Measurements from ENCODE around the gene MRPL10. TPM values are rescaled to one million over a fixed set of nuclear protein-coding genes. Genes with fewer than 3 reads are reported as not detected.

The MRPL10 gene
- total RNA-seq, 3 donors from 2014 or later: 35.0 to 43.5 (median 36.7) TPM

GRCh38 chr17:47857551-47858455 lies 26.5 kb upstream of the MRPL10 start:
- no peaks in the 10 kb centered on the region for H3K9me3 ChIP-seq
- H3K27me3 ChIP-seq: peaks cover 0 to 7% of the 10 kb centered on the region in 2 donors
- H3K4me1 ChIP-seq: no peaks in the 10 kb centered on the region
- TF ChIP-seq POLR2AphosphoS5 (IDR thresholded peaks at IDR 0.05) (no peak), POLR2A (IDR thresholded peaks at IDR 0.05) (no peak), CTCF (IDR thresholded peaks at IDR 0.05) (no peak)
- no peak overlapping the region for H3K27ac ChIP-seq
- intact Hi-C loops (cut with DNase I; ENCODE audit: low total_unique reads): no loop called here
- no peak for DNase-seq (ENCODE audit: low spot score in 2 of 2)
- H3K36me3 ChIP-seq: no peaks in the 10 kb centered on the region
- no peak overlapping the region for H3K4me3 ChIP-seq

GRCh38 chr17:47856830-47857229 lies 25.5 kb upstream of the MRPL10 start:
- H3K4me3 ChIP-seq: no peak overlapping the region
- DNase-seq (ENCODE audit: low spot score in 2 of 2): no peak
- intact Hi-C loops (cut with DNase I; ENCODE audit: low total_unique reads): no loop called here
- H3K9me3 ChIP-seq: no peaks in the 10 kb centered on the region
- TF ChIP-seq POLR2A (IDR thresholded peaks at IDR 0.05): no peak
- no peak for TF ChIP-seq CTCF (IDR thresholded peaks at IDR 0.05)
- no peak for TF ChIP-seq POLR2AphosphoS5 (IDR thresholded peaks at IDR 0.05)
- no peaks in the 10 kb centered on the region for H3K36me3 ChIP-seq
- H3K27me3 ChIP-seq: peaks cover 0 to 11% of the 10 kb centered on the region in 2 donors
- H3K27ac ChIP-seq: peak overlapping the region in 1 of 2 donors; percentile 38
- H3K4me1 ChIP-seq: no peaks in the 10 kb centered on the region

- Histone ChIP-seq H3K27ac (no peak overlapping the region), H3K4me3 (no peak overlapping the region), H3K9me3 (no peaks in the 10 kb centered on the region), H3K36me3 (no peaks in the 10 kb centered on the region), H3K4me1 (no peaks in the 10 kb centered on the region), H3K27me3 (peaks cover 0 to 11% of the 10 kb centered on the region in 2 donors)
- intact Hi-C loops (cut with DNase I; ENCODE audit: low total_unique reads): no loop called here
- DNase-seq (ENCODE audit: low spot score in 2 of 2): no peak
- TF ChIP-seq POLR2A (IDR thresholded peaks at IDR 0.05) (no peak), CTCF (IDR thresholded peaks at IDR 0.05) (no peak), POLR2AphosphoS5 (IDR thresholded peaks at IDR 0.05) (no peak)
These were observed 24.4 kb upstream of the MRPL10 start for GRCh38 chr17:47855737-47856136.

- Histone ChIP-seq H3K9me3 (no peaks in the 10 kb centered on the region), H3K27me3 (peaks cover 0 to 11% of the 10 kb centered on the region in 2 donors), H3K4me3 (no peak overlapping the region), H3K36me3 (no peaks in the 10 kb centered on the region), H3K27ac (no peak overlapping the region), H3K4me1 (no peaks in the 10 kb centered on the region)
- intact Hi-C loops (cut with DNase I; ENCODE audit: low total_unique reads): no loop called here
- TF ChIP-seq POLR2A (IDR thresholded peaks at IDR 0.05) (no peak), CTCF (IDR thresholded peaks at IDR 0.05) (no peak), POLR2AphosphoS5 (IDR thresholded peaks at IDR 0.05) (no peak)
- DNase-seq (ENCODE audit: low spot score in 2 of 2): no peak
These were observed 22.3 kb upstream of the MRPL10 start for GRCh38 chr17:47853616-47854015.

All from breast epithelium (tissue), 4 donors.